Measurements from ENCODE around the gene TBX22.

Gene TBX22

GRCh38 chrX:80011522-80011921 lies 3.0 kb upstream of the TBX22 start:
- H3K9me3 ChIP-seq (ENCODE audit: insufficient read depth, low read depth, low read length), result no peaks in the 10 kb centered on the region
- no peaks in the 10 kb centered on the region for H3K4me1 ChIP-seq (ENCODE audit: insufficient read depth, low read length, poor library complexity, severe bottlenecking)
- no peak for TF ChIP-seq EZH2phosphoT487 (IDR thresholded peaks at IDR 0.05; ENCODE audit: borderline replicate concordance)
- TF ChIP-seq CTCF (conservative IDR thresholded peaks at IDR 0.05; ENCODE audit: low read length), result no peak
- no peak overlapping the region for H3K4me2 ChIP-seq (ENCODE audit: low read depth, low read length, poor library complexity, severe bottlenecking)
- no peaks in the 10 kb centered on the region for H3K9me2 ChIP-seq (replicated peaks; ENCODE audit: low read depth, low read length)
- no peaks in the 10 kb centered on the region for H3K27me3 ChIP-seq (ENCODE audit: insufficient read depth, low read length, poor library complexity, severe bottlenecking)
- no peaks in the 10 kb centered on the region for H3K36me3 ChIP-seq (ENCODE audit: insufficient read depth, low read length)
- H3F3A ChIP-seq (ENCODE audit: low read depth), result no peaks in the 10 kb centered on the region
- H3K9ac ChIP-seq (ENCODE audit: low read depth, low read length, poor library complexity, severe bottlenecking), result no peak overlapping the region
- no peaks in the 10 kb centered on the region for H3K79me2 ChIP-seq (ENCODE audit: insufficient read depth, low read length)
- H3K4me3 ChIP-seq (ENCODE audit: low read length, poor library complexity, severe bottlenecking), result no peak overlapping the region
- H2AFZ ChIP-seq (ENCODE audit: low read length), result no peak overlapping the region
- H4K20me1 ChIP-seq (ENCODE audit: insufficient read depth, low read length, poor library complexity, severe bottlenecking), result no peaks in the 10 kb centered on the region

- no peaks in the 10 kb centered on the region for H3K27me3 ChIP-seq (ENCODE audit: insufficient read depth, low read length, poor library complexity, severe bottlenecking)
- no peaks in the 10 kb centered on the region for H3K4me1 ChIP-seq (ENCODE audit: insufficient read depth, low read length, poor library complexity, severe bottlenecking)
- no peaks in the 10 kb centered on the region for H3K9me3 ChIP-seq (ENCODE audit: insufficient read depth, low read depth, low read length)
- no peaks in the 10 kb centered on the region for H3K36me3 ChIP-seq (ENCODE audit: insufficient read depth, low read length)
- H3K9me2 ChIP-seq (replicated peaks; ENCODE audit: low read depth, low read length), result no peaks in the 10 kb centered on the region
- H2AFZ ChIP-seq (ENCODE audit: low read length), result no peak overlapping the region
- no peak overlapping the region for H3K9ac ChIP-seq (ENCODE audit: low read depth, low read length, poor library complexity, severe bottlenecking)
- H3F3A ChIP-seq (ENCODE audit: low read depth), result no peaks in the 10 kb centered on the region
- H3K4me2 ChIP-seq (ENCODE audit: low read depth, low read length, poor library complexity, severe bottlenecking), result no peak overlapping the region
- TF ChIP-seq CTCF (conservative IDR thresholded peaks at IDR 0.05; ENCODE audit: low read length), result no peak
- H3K4me3 ChIP-seq (ENCODE audit: low read length, poor library complexity, severe bottlenecking), result no peak overlapping the region
- no peaks in the 10 kb centered on the region for H3K79me2 ChIP-seq (ENCODE audit: insufficient read depth, low read length)
- no peaks in the 10 kb centered on the region for H4K20me1 ChIP-seq (ENCODE audit: insufficient read depth, low read length, poor library complexity, severe bottlenecking)
Observed at GRCh38 chrX:80016182-80016581, 1.6 kb downstream of the TBX22 start.

GRCh38 chrX:80021621-80022020 lies 7.1 kb downstream of the TBX22 start:
- H3K9ac ChIP-seq (ENCODE audit: low read depth, low read length, poor library complexity, severe bottlenecking), result no peak overlapping the region
- no peaks in the 10 kb centered on the region for H3K9me2 ChIP-seq (replicated peaks; ENCODE audit: low read depth, low read length)
- H4K20me1 ChIP-seq (ENCODE audit: insufficient read depth, low read length, poor library complexity, severe bottlenecking), result no peaks in the 10 kb centered on the region
- H3K9me3 ChIP-seq (ENCODE audit: insufficient read depth, low read depth, low read length), result no peaks in the 10 kb centered on the region
- H2AFZ ChIP-seq (ENCODE audit: low read length), result no peak overlapping the region
- no peaks in the 10 kb centered on the region for H3K79me2 ChIP-seq (ENCODE audit: insufficient read depth, low read length)
- H3F3A ChIP-seq (ENCODE audit: low read depth), result no peaks in the 10 kb centered on the region
- no peak overlapping the region for H3K4me3 ChIP-seq (ENCODE audit: low read length, poor library complexity, severe bottlenecking)
- H3K36me3 ChIP-seq (ENCODE audit: insufficient read depth, low read length), result no peaks in the 10 kb centered on the region
- TF ChIP-seq CTCF (conservative IDR thresholded peaks at IDR 0.05; ENCODE audit: low read length) (no peak), EZH2phosphoT487 (IDR thresholded peaks at IDR 0.05; ENCODE audit: borderline replicate concordance) (no peak)
- no peaks in the 10 kb centered on the region for H3K4me1 ChIP-seq (ENCODE audit: insufficient read depth, low read length, poor library complexity, severe bottlenecking)
- no peaks in the 10 kb centered on the region for H3K27me3 ChIP-seq (ENCODE audit: insufficient read depth, low read length, poor library complexity, severe bottlenecking)
- H3K4me2 ChIP-seq (ENCODE audit: low read depth, low read length, poor library complexity, severe bottlenecking), result no peak overlapping the region
